HepG2 (cell line): Measurements from ENCODE around the gene C1QTNF12. TPM values are rescaled to one million over a fixed set of nuclear protein-coding genes. Genes with fewer than 3 reads are reported as not detected.

Experiments used
- CBX5 ChIP-seq: sonication (generic); formaldehyde crosslinking; IDR thresholded peaks from 2 replicates; pipeline ENCODE4 v1.4.0; 2020; ENCODE audit warnings: missing genetic modification reagents, borderline replicate concordance
- FOXO4 ChIP-seq: sonication (generic); formaldehyde crosslinking; conservative IDR thresholded peaks from 2 replicates; pipeline ENCODE4 v1.8.1; 2023; ENCODE audit warnings: missing genetic modification reagents
- JUNB ChIP-seq: sonication (generic); formaldehyde crosslinking; IDR thresholded peaks from 2 replicates; pipeline ENCODE4 v1.8.0; 2022; ENCODE audit warnings: missing genetic modification reagents, mild to moderate bottlenecking, borderline replicate concordance
- NCOR1 ChIP-seq: fragments of 200-600 bp; sonication (generic); IDR thresholded peaks from 2 replicates; pipeline ENCODE4 v1.7.0; 2017; ENCODE audit warnings: antibody characterized with exemption, low read length, borderline replicate concordance
- NFIC ChIP-seq: IDR thresholded peaks from 2 replicates; pipeline ENCODE4 v1.6.1; 2012; ENCODE audit warnings: mild to moderate bottlenecking, low read length, inconsistent platforms
- NRL ChIP-seq: sonication (generic); formaldehyde crosslinking; IDR thresholded peaks from 2 replicates; pipeline ENCODE4 v1.5.0; 2020; ENCODE audit warnings: missing genetic modification reagents, mild to moderate bottlenecking, moderate library complexity, borderline replicate concordance
- PAX8 ChIP-seq: sonication (generic); formaldehyde crosslinking; IDR thresholded peaks from 2 replicates; pipeline ENCODE4 v1.8.0; 2022; ENCODE audit warnings: mild to moderate bottlenecking, missing genetic modification reagents, borderline replicate concordance
- PHF8 ChIP-seq: sonication (generic); formaldehyde crosslinking; IDR thresholded peaks from 2 replicates; pipeline ENCODE4 v1.5.0; 2020; ENCODE audit warnings: missing genetic modification reagents
- RBAK ChIP-seq: sonication (generic); formaldehyde crosslinking; IDR thresholded peaks from 2 replicates; pipeline ENCODE4 v1.5.1; 2020; ENCODE audit warnings: mild to moderate bottlenecking, missing genetic modification reagents
- SMAD1 ChIP-seq: sonication (generic); formaldehyde crosslinking; IDR thresholded peaks from 2 replicates; pipeline ENCODE4 v1.4.0; 2020; ENCODE audit warnings: missing genetic modification reagents, low read depth, mild to moderate bottlenecking, borderline replicate concordance
- SRSF9 ChIP-seq: fragments of 200-400 bp; formaldehyde crosslinking; IDR thresholded peaks from 2 replicates; pipeline ENCODE4 v1.6.1; 2018; ENCODE audit warnings: borderline replicate concordance, mild to moderate bottlenecking, low read depth, low read length; ENCODE audit not compliant: insufficient read depth, poor library complexity, severe bottlenecking
- ZNF138 ChIP-seq: sonication (generic); formaldehyde crosslinking; IDR thresholded peaks from 2 replicates; pipeline ENCODE4 v1.5.0; 2020; ENCODE audit warnings: mild to moderate bottlenecking, low read depth, missing genetic modification reagents
- ZNF33B ChIP-seq: sonication (generic); formaldehyde crosslinking; IDR thresholded peaks from 2 replicates; pipeline ENCODE4 v1.5.1; 2020; ENCODE audit warnings: mild to moderate bottlenecking, missing genetic modification reagents
- ZNF34 ChIP-seq: sonication (generic); formaldehyde crosslinking; IDR thresholded peaks from 2 replicates; pipeline ENCODE4 v1.4.0; 2020; ENCODE audit warnings: mild to moderate bottlenecking, missing genetic modification reagents, borderline replicate concordance
- ZNF761 ChIP-seq: sonication (generic); formaldehyde crosslinking; conservative IDR thresholded peaks from 2 replicates; pipeline ENCODE4 v1.4.0; 2020; ENCODE audit warnings: mild to moderate bottlenecking, missing genetic modification reagents
- polyA plus RNA-seq, 8 experiments: library from polyadenylated mRNA; depleted of rRNA in 3 of 8; stranded (reverse) in 7 of 8; unstranded in 1 of 8; fragments of >200 nt; fragmentation: Illumina TruSeq in 4 of 8; extraction: Trizol in 4 of 8; gene quantifications; 2 replicates each; pipeline versions ENCODE4 v1.2.1 to v1.2.3, GENCODE V29; 2011 to 2016; ENCODE audit warnings: low read depth in 4 of 8, missing spikeins in 1 of 8, mixed read lengths in 1 of 8; ENCODE audit not compliant: insufficient read depth in 1 of 8
- total RNA-seq, 5 experiments: library from RNA; depleted of rRNA; stranded (reverse); fragments of >200 nt; fragmentation: Illumina TruSeq; extraction: Trizol; gene quantifications; 2 replicates each; pipeline ENCODE4 v1.2.3, GENCODE V29; 2016; ENCODE audit warnings: low read depth in 1 of 5
- TF ChIP-seq, protein P1 (sequence below), 2 experiments: sonication (generic) in 1 of 2; formaldehyde crosslinking in 1 of 2; IDR thresholded peaks; 2 replicates each; pipeline versions ENCODE4 v1.4.0 to v1.6.1; 2016 to 2020; ENCODE audit warnings: borderline replicate concordance in 1 of 2, low read depth in 1 of 2, mild to moderate bottlenecking in 1 of 2, missing genetic modification reagents in 1 of 2
- TF ChIP-seq, protein P2 (sequence below), 2 experiments: sonication (generic) in 1 of 2; formaldehyde crosslinking in 1 of 2; IDR thresholded peaks; 2 replicates each; pipeline versions ENCODE4 v1.4.0 to v1.6.1; 2018 to 2020; ENCODE audit warnings: missing genetic modification reagents in 2 of 2, borderline replicate concordance in 1 of 2, low read depth in 1 of 2, mild to moderate bottlenecking in 1 of 2, missing biosample characterization in 1 of 2
- TF ChIP-seq, protein P3 (sequence below): sonication (generic); formaldehyde crosslinking; IDR thresholded peaks from 2 replicates; pipeline ENCODE4 v1.5.1; 2020; ENCODE audit warnings: mild to moderate bottlenecking, missing genetic modification reagents, borderline replicate concordance

C1QTNF12 gene
- total and polyA plus RNA-seq, 2 of the 13 experiments (the other 11 are each of a cell fraction or from before 2014, with no cell fraction given), result 0.18 to 0.64 TPM

- TF ChIP-seq, protein P1, sequence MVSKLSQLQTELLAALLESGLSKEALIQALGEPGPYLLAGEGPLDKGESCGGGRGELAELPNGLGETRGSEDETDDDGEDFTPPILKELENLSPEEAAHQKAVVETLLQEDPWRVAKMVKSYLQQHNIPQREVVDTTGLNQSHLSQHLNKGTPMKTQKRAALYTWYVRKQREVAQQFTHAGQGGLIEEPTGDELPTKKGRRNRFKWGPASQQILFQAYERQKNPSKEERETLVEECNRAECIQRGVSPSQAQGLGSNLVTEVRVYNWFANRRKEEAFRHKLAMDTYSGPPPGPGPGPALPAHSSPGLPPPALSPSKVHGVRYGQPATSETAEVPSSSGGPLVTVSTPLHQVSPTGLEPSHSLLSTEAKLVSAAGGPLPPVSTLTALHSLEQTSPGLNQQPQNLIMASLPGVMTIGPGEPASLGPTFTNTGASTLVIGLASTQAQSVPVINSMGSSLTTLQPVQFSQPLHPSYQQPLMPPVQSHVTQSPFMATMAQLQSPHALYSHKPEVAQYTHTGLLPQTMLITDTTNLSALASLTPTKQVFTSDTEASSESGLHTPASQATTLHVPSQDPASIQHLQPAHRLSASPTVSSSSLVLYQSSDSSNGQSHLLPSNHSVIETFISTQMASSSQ (IDR thresholded peaks at IDR 0.05; ENCODE audit: low read depth), result no peak
- TF ChIP-seq, protein P1 (CRISPR knock-in tag; IDR thresholded peaks at IDR 0.05; ENCODE audit: borderline replicate concordance), result no peak
- TF ChIP-seq ZNF34 (CRISPR knock-in tag) (no peak), NCOR1 (no peak), PAX8 (CRISPR knock-in tag) (no peak), ZNF761 (CRISPR knock-in tag) (no peak), RBAK (no peak), NRL (peak; percentile 30; the same call in 1 of the 2 replicates), NFIC (no peak), FOXO4 (CRISPR knock-in tag) (no peak), PHF8 (CRISPR knock-in tag) (no peak), SRSF9 (no peak), ZNF138 (CRISPR knock-in tag) (no peak), CBX5 (CRISPR knock-in tag) (no peak), JUNB (CRISPR knock-in tag) (no peak), ZNF33B (CRISPR knock-in tag) (no peak), SMAD1 (CRISPR knock-in tag) (0 out of 2 replicates have a peak, but pooled peaks have one; percentile 49)
- TF ChIP-seq, protein P2, sequence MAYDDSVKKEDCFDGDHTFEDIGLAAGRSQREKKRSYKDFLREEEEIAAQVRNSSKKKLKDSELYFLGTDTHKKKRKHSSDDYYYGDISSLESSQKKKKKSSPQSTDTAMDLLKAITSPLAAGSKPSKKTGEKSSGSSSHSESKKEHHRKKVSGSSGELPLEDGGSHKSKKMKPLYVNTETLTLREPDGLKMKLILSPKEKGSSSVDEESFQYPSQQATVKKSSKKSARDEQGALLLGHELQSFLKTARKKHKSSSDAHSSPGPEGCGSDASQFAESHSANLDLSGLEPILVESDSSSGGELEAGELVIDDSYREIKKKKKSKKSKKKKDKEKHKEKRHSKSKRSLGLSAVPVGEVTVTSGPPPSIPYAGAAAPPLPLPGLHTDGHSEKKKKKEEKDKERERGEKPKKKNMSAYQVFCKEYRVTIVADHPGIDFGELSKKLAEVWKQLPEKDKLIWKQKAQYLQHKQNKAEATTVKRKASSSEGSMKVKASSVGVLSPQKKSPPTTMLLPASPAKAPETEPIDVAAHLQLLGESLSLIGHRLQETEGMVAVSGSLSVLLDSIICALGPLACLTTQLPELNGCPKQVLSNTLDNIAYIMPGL (CRISPR knock-in tag; IDR thresholded peaks at IDR 0.05; ENCODE audit: borderline replicate concordance in 1 of 2, low read depth in 1 of 2), result 0 out of 4 replicates have a peak, but pooled peaks of 1 of the 2 experiments have one; percentile 5
- TF ChIP-seq, protein P3, sequence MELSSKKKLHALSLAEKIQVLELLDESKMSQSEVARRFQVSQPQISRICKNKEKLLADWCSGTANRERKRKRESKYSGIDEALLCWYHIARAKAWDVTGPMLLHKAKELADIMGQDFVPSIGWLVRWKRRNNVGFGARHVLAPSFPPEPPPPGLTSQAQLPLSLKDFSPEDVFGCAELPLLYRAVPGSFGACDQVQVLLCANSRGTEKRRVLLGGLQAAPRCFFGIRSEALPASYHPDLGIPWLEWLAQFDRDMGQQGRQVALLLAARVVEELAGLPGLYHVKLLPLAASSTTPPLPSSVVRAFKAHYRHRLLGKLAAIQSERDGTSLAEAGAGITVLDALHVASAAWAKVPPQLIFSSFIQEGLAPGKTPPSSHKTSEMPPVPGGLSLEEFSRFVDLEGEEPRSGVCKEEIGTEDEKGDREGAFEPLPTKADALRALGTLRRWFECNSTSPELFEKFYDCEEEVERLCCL (CRISPR knock-in tag), result no peak
Measured at GRCh38 chr1:1272341-1273208, 26.1 kb upstream of the C1QTNF12 start (continued).
